NK-92 treated with Interleukin-12 subunit alpha and Interleukin-12 subunit beta, amount 100 ng/mL, for 24 hours (cell line): ENCODE measurements around the gene KCNJ10.

Experiments used
- DNase-seq: peaks from one replicate; lab custom pipeline; 2025; lab: John Stamatoyannopoulos, UW

KCNJ10 gene

GRCh38 chr1:160098852-160099561, 29.0 kb upstream of the KCNJ10 start:
- DNase-seq, result peak; percentile 88

GRCh38 chr1:160097911-160098851, 28.2 kb upstream of the KCNJ10 start, which contains the start of gene IGSF8:
Gene IGSF8, minus strand, starts transcription at chr1:160098619. Its CDS starts 147 bp downstream, at chr1:160098472.
- DNase-seq, result no peak

- DNase-seq, result no peak
Measured at GRCh38 chr1:160097151-160097910, 27.4 kb upstream of the KCNJ10 start.

- peak; percentile 20 for DNase-seq
Measured at GRCh38 chr1:160096274-160097116, 26.5 kb upstream of the KCNJ10 start.

GRCh38 chr1:160095382-160096105, 25.6 kb upstream of the KCNJ10 start:
- no peak for DNase-seq

GRCh38 chr1:160094806-160095205, 24.8 kb upstream of the KCNJ10 start:
- no peak for DNase-seq

- DNase-seq, result no peak
Measured at GRCh38 chr1:160094291-160094625, 24.3 kb upstream of the KCNJ10 start.

GRCh38 chr1:160093624-160094290, 23.8 kb upstream of the KCNJ10 start:
- no peak for DNase-seq

GRCh38 chr1:160093069-160093395, 23.1 kb upstream of the KCNJ10 start:
- no peak for DNase-seq

- no peak for DNase-seq
Measured at GRCh38 chr1:160092366-160093068, 22.6 kb upstream of the KCNJ10 start.

- no peak for DNase-seq
Measured at GRCh38 chr1:160091666-160092223, 21.8 kb upstream of the KCNJ10 start.

- DNase-seq, result no peak
Measured at GRCh38 chr1:160090760-160091159, 20.8 kb upstream of the KCNJ10 start.

GRCh38 chr1:160089883-160090282, 19.9 kb upstream of the KCNJ10 start:
- no peak for DNase-seq

- no peak for DNase-seq
Measured at GRCh38 chr1:160087118-160087662, 17.2 kb upstream of the KCNJ10 start.

- DNase-seq, result no peak
Measured at GRCh38 chr1:160086456-160086892, 16.5 kb upstream of the KCNJ10 start.

GRCh38 chr1:160085686-160086455, 15.9 kb upstream of the KCNJ10 start:
- peak; percentile 31 for DNase-seq

- DNase-seq, result no peak
Measured at GRCh38 chr1:160084771-160085321, 14.9 kb upstream of the KCNJ10 start.
